ENCODE results near the gene GNB1L.

DNA sequence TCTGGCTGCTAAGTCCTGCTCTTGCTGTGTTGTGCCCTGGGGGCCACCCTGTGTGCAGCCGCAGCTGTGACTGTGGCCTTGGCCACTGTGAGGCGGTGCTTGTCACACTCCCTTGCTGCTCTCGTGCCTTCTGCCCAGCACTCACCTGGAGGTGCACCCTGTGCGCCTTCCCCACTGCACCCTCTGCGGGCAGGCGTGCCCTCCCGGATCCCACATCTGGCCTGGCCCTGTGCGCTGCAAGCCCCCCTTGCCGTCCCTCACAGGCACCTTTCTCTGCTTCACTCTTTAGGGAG lies 66.9 kb downstream of the GNB1L start:
- TF ChIP-seq CEBPB (IDR thresholded peaks at IDR 0.05; ENCODE audit: borderline replicate concordance in 1 of 2, low read depth in 2 of 2, low read length in 2 of 2), result no peak
- no peak for TF ChIP-seq JUND (IDR thresholded peaks at IDR 0.05; ENCODE audit: low read depth, low read length)
- no peak for TF ChIP-seq EP300 (IDR thresholded peaks at IDR 0.05; ENCODE audit: borderline replicate concordance in 1 of 2, control insufficient read depth in 1 of 2, low read depth in 2 of 2, low read length in 2 of 2)
- TF ChIP-seq, protein P1, sequence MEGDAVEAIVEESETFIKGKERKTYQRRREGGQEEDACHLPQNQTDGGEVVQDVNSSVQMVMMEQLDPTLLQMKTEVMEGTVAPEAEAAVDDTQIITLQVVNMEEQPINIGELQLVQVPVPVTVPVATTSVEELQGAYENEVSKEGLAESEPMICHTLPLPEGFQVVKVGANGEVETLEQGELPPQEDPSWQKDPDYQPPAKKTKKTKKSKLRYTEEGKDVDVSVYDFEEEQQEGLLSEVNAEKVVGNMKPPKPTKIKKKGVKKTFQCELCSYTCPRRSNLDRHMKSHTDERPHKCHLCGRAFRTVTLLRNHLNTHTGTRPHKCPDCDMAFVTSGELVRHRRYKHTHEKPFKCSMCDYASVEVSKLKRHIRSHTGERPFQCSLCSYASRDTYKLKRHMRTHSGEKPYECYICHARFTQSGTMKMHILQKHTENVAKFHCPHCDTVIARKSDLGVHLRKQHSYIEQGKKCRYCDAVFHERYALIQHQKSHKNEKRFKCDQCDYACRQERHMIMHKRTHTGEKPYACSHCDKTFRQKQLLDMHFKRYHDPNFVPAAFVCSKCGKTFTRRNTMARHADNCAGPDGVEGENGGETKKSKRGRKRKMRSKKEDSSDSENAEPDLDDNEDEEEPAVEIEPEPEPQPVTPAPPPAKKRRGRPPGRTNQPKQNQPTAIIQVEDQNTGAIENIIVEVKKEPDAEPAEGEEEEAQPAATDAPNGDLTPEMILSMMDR (IDR thresholded peaks at IDR 0.05 in 2 of 3, conservative IDR thresholded peaks at IDR 0.05 in 1 of 3; ENCODE audit: control insufficient read depth in 2 of 3, extremely low read depth in 1 of 3, insufficient read depth in 1 of 3, low read depth in 3 of 3, low read length in 3 of 3), result no peak
- TF ChIP-seq ZNF274 (IDR thresholded peaks at IDR 0.05; ENCODE audit: insufficient read depth, insufficient read length), result no peak
- TF ChIP-seq MTA3 (IDR thresholded peaks at IDR 0.05; ENCODE audit: borderline replicate concordance, low read length), result no peak
- TF ChIP-seq, protein P2, sequence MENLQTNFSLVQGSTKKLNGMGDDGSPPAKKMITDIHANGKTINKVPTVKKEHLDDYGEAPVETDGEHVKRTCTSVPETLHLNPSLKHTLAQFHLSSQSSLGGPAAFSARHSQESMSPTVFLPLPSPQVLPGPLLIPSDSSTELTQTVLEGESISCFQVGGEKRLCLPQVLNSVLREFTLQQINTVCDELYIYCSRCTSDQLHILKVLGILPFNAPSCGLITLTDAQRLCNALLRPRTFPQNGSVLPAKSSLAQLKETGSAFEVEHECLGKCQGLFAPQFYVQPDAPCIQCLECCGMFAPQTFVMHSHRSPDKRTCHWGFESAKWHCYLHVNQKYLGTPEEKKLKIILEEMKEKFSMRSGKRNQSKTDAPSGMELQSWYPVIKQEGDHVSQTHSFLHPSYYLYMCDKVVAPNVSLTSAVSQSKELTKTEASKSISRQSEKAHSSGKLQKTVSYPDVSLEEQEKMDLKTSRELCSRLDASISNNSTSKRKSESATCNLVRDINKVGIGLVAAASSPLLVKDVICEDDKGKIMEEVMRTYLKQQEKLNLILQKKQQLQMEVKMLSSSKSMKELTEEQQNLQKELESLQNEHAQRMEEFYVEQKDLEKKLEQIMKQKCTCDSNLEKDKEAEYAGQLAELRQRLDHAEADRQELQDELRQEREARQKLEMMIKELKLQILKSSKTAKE (IDR thresholded peaks at IDR 0.05; ENCODE audit: low read depth, poor library complexity, severe bottlenecking), result no peak
- TF ChIP-seq BHLHE40 (IDR thresholded peaks at IDR 0.05; ENCODE audit: borderline replicate concordance in 1 of 2, low read depth in 2 of 2, low read length in 1 of 2), result no peak
- no peak for TF ChIP-seq EED (IDR thresholded peaks at IDR 0.05; ENCODE audit: low read depth)
- TF ChIP-seq NFYB (IDR thresholded peaks at IDR 0.05; ENCODE audit: insufficient read depth, low read depth, low read length), result no peak
- no peak for TF ChIP-seq CREB1 (IDR thresholded peaks at IDR 0.05; ENCODE audit: low read depth)
- no peak for TF ChIP-seq LARP7 (IDR thresholded peaks at IDR 0.05)

All from GM12878 (cell line).